GM20431 (cell line): Measurements from ENCODE around the gene RAB24.
"Not testable (repeated sequence)": the region's sequence is repeated elsewhere in the genome, so short reads cannot be mapped to it uniquely, and the experiment has no call there.

Experiments used
- in situ Hi-C: fragments of 300-500 bp; cut with MseI, MboI; formaldehyde crosslinking; loops from one replicate; pipeline ENCODE4 v1.15.0; 2020; ENCODE audit warnings: low sequenced_read_pairs; ENCODE audit not compliant: unreplicated experiment

The RAB24 gene

GRCh38 chr5:177297922-177298321 lies 5.6 kb downstream of the RAB24 start:
- in situ Hi-C loops: no loop called here

GRCh38 chr5:177296581-177296980 lies 6.9 kb downstream of the RAB24 start:
- in situ Hi-C loops: no loop called here

- in situ Hi-C loops: no loop called here
Measured at GRCh38 chr5:177295924-177296323, 7.6 kb downstream of the RAB24 start.

- in situ Hi-C loops: no loop called here
Measured at GRCh38 chr5:177294632-177295031, 8.9 kb downstream of the RAB24 start.

GRCh38 chr5:177293819-177294581 lies 9.5 kb downstream of the RAB24 start:
- in situ Hi-C loops: no loop called here

GRCh38 chr5:177291735-177292134 lies 11.8 kb downstream of the RAB24 start:
- in situ Hi-C loops: no loop called here

GRCh38 chr5:177290816-177291596 lies 12.5 kb downstream of the RAB24 start:
- in situ Hi-C loops: no loop called here

GRCh38 chr5:177288191-177288590 lies 15.3 kb downstream of the RAB24 start:
- in situ Hi-C loops: no loop called here

GRCh38 chr5:177276886-177277285 lies 26.6 kb downstream of the RAB24 start:
- in situ Hi-C loops: no loop called here

GRCh38 chr5:177275883-177276282 lies 27.6 kb downstream of the RAB24 start:
- in situ Hi-C loops: no loop called here

GRCh38 chr5:177271113-177271512 lies 32.4 kb downstream of the RAB24 start:
- in situ Hi-C loops: no loop called here

- in situ Hi-C loops: no loop called here
Measured at GRCh38 chr5:177270653-177271052, 32.9 kb downstream of the RAB24 start.

- in situ Hi-C loops: no loop called here
Measured at GRCh38 chr5:177269976-177270375, 33.5 kb downstream of the RAB24 start.

GRCh38 chr5:177269232-177269895 lies 34.2 kb downstream of the RAB24 start:
- in situ Hi-C loops: no loop called here

- in situ Hi-C loops: no loop called here
Measured at GRCh38 chr5:177265395-177265794, 38.1 kb downstream of the RAB24 start.

GRCh38 chr5:177264178-177264577 lies 39.3 kb downstream of the RAB24 start:
- in situ Hi-C loops: no loop called here

GRCh38 chr5:177261510-177261909 lies 42.0 kb downstream of the RAB24 start:
- in situ Hi-C loops: no loop called here

- in situ Hi-C loops: no loop called here
Measured at GRCh38 chr5:177260961-177261360, 42.6 kb downstream of the RAB24 start.

- in situ Hi-C loops: not testable (repeated sequence)
Measured at GRCh38 chr5:177258711-177259110, 44.8 kb downstream of the RAB24 start.

- in situ Hi-C loops: no loop called here
Measured at GRCh38 chr5:177256296-177256695, 47.2 kb downstream of the RAB24 start.

GRCh38 chr5:177253252-177253651 lies 50.3 kb downstream of the RAB24 start:
- in situ Hi-C loops: no loop called here
